Activated T-cell treated with anti-CD3 and anti-CD28 coated beads, Interleukin-2, amount 50 U/mL, for 72 hours (primary cell): Measurements from ENCODE around the gene DTNA. TPM values are rescaled to one million over a fixed set of nuclear protein-coding genes. Genes with fewer than 3 reads are reported as not detected.
"Not testable (repeated sequence)": the region's sequence is repeated elsewhere in the genome, so short reads cannot be mapped to it uniquely, and the experiment has no call there.

Experiments
- ATAC-seq, 2 donors: fragments of 150-1000 bp; cut with Tn5 transposase; replicated peaks in 1 of 2; 2 replicates each; pipeline ENCODE4 v1.10.0; 2021; ENCODE audit warnings: moderate library complexity in 2 of 2, mild to moderate bottlenecking in 1 of 2
- DNase-seq, 2 donors: peaks; one replicate each; pipeline ENCODE4 v3.0.0; 2021 to 2022; ENCODE audit warnings: mixed read lengths in 1 of 2
- H3K27ac Mint-ChIP-seq: one replicate; pipeline ENCODE4 v1.8.0; 2022; ENCODE audit warnings: mild to moderate bottlenecking, moderate library complexity, mixed read lengths
- H3K27me3 Mint-ChIP-seq: one replicate; pipeline ENCODE4 v1.8.0; 2022; ENCODE audit warnings: low read depth, mixed read lengths
- H3K36me3 Mint-ChIP-seq, 2 donors: one replicate each; pipeline ENCODE4 v1.8.0; 2022; ENCODE audit warnings: mixed read lengths in 2 of 2, mild to moderate bottlenecking in 1 of 2; ENCODE audit not compliant: insufficient read depth in 2 of 2
- H3K4me1 Mint-ChIP-seq: one replicate; pipeline ENCODE4 v1.8.0; 2022; ENCODE audit warnings: low read depth, mixed read lengths
- H3K4me3 Mint-ChIP-seq, 2 donors: one replicate each; pipeline ENCODE4 v1.8.0; 2022; ENCODE audit warnings: mild to moderate bottlenecking in 2 of 2, mixed read lengths in 2 of 2, moderate library complexity in 2 of 2
- H3K9me3 Mint-ChIP-seq, 2 donors: one replicate each; pipeline ENCODE4 v1.8.0; 2022; ENCODE audit warnings: mixed read lengths in 2 of 2
- total RNA-seq, 2 donors: library from RNA; stranded (reverse); gene quantifications; one replicate each; pipeline ENCODE4 v1.2.3, GENCODE V29; 2022

Gene DTNA
- under 1 TPM; 0.56 to 0.84 TPM for total RNA-seq

DNA sequence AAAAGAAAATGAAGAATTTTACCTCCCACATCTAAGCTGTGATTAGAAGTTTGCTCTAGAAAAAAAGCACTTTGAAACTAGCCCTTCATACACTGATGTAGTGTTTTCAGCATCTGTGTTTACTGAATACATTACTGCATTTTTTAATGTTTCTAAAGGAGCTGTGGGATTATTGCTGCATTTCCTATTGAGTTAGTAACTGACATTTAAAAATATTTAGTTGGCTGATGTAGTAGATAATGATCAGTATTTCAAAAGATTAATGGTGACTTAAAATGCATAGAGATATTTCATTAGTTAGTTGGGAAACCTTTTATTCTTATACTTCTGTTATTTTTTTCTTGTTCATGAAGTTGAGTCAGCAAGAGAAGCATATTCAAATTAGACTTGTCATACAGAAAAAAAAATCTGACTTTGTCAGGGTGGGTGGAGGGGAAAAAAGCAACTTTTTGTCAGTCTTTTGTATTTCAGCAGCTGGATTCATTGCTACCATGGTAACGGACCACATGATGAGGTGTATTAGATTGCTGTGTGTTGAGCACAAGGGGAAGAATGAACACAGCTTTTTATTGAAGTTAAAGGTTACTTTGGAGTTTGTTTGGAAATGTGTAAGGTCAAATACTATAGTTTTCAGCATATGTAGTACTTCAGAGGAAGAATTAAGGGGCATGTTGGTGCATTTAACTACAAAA, at the start of gene DTNA:
DTNA (plus strand) TSS at position 549 of the 692 bp plus-strand sequence. CDS start 45,679 bp downstream, outside the sequence.
- Mint-ChIP-seq H3K4me3 (no peak within 1 kb of the TSS), H3K27ac (no peak within 1 kb of the TSS), H3K9me3 (no peaks in the 10 kb centered on the region), H3K4me1 (no peaks in the 10 kb centered on the region), H3K36me3 (no peaks in the 10 kb centered on the region), H3K27me3 (peaks cover 10% of the 10 kb centered on the region)
- ATAC-seq (peak in 1 of 2 donors; percentile 47), DNase-seq (no peak)

GRCh38 chr18:34660572-34660971, 49.5 kb upstream of the DTNA start:
- H3K27ac Mint-ChIP-seq = no peak overlapping the region
- no peaks in the 10 kb centered on the region for H3K36me3 Mint-ChIP-seq
- no peaks in the 10 kb centered on the region for H3K4me1 Mint-ChIP-seq
- no peak for DNase-seq
- H3K4me3 Mint-ChIP-seq = no peak overlapping the region
- no peaks in the 10 kb centered on the region for H3K9me3 Mint-ChIP-seq
- peaks cover 21% of the 10 kb centered on the region for H3K27me3 Mint-ChIP-seq
- ATAC-seq = no peak

- Mint-ChIP-seq H3K4me3 (no peak overlapping the region), H3K27ac (no peak overlapping the region), H3K27me3 (peaks cover 21% of the 10 kb centered on the region), H3K36me3 (no peaks in the 10 kb centered on the region), H3K4me1 (no peaks in the 10 kb centered on the region), H3K9me3 (no peaks in the 10 kb centered on the region)
- peak in 1 of 2 donors; percentile 48 for ATAC-seq
- peak in 1 of 2 donors; percentile 8 for DNase-seq
Measured at GRCh38 chr18:34661464-34662087, 48.5 kb upstream of the DTNA start.

- no peak overlapping the region for H3K27ac Mint-ChIP-seq
- H3K36me3 Mint-ChIP-seq = no peaks in the 10 kb centered on the region
- no peak overlapping the region for H3K4me3 Mint-ChIP-seq
- no peak for DNase-seq
- no peaks in the 10 kb centered on the region for H3K9me3 Mint-ChIP-seq
- ATAC-seq = no peak
- no peaks in the 10 kb centered on the region for H3K4me1 Mint-ChIP-seq
- H3K27me3 Mint-ChIP-seq = no peaks in the 10 kb centered on the region
Measured at GRCh38 chr18:34676816-34677574, 33.1 kb upstream of the DTNA start.

DNA sequence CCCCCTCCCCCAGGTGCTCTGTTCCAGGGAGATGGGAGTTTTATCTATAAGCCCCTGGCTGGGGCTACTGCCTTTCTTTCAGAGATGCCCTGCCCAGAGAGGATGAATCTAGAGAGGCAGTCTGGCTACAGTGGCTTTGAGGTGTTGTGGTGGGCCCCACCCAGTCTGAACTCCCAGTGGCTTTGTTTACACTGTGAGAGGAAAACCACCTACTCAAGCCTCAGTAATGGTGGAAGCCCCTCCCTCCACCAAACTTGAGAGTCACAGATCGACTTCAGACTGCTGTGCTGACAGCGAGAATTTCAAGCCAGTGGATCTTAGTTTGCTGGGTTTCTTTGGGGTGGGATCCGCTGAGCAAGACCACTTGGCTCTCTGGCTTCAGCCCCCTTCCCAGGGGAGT, 20.3 kb upstream of the DTNA start:
- ATAC-seq, H3K4me3 Mint-ChIP-seq, H3K36me3 Mint-ChIP-seq, H3K9me3 Mint-ChIP-seq, H3K27ac Mint-ChIP-seq, DNase-seq, H3K4me1 Mint-ChIP-seq: not testable (repeated sequence)
- H3K27me3 Mint-ChIP-seq = peaks cover 16% of the 10 kb centered on the region

- peaks cover 0 to 2% of the 10 kb centered on the region in 2 donors for H3K9me3 Mint-ChIP-seq
- DNase-seq = no peak
- H3K4me3 Mint-ChIP-seq = no peak overlapping the region
- no peaks in the 10 kb centered on the region for H3K4me1 Mint-ChIP-seq
- peaks cover 21% of the 10 kb centered on the region for H3K27me3 Mint-ChIP-seq
- H3K27ac Mint-ChIP-seq = no peak overlapping the region
- no peak for ATAC-seq
- no peaks in the 10 kb centered on the region for H3K36me3 Mint-ChIP-seq
Measured at GRCh38 chr18:34691614-34692013, 18.5 kb upstream of the DTNA start.

GRCh38 chr18:34694591-34695165, 15.4 kb upstream of the DTNA start:
- no peak for ATAC-seq
- H3K36me3 Mint-ChIP-seq = no peaks in the 10 kb centered on the region
- H3K4me1 Mint-ChIP-seq = no peaks in the 10 kb centered on the region
- peaks cover 0 to 2% of the 10 kb centered on the region in 2 donors for H3K9me3 Mint-ChIP-seq
- H3K27me3 Mint-ChIP-seq = peaks cover 21% of the 10 kb centered on the region
- DNase-seq = no peak
- H3K27ac Mint-ChIP-seq = no peak overlapping the region
- H3K4me3 Mint-ChIP-seq = no peak overlapping the region

DNA sequence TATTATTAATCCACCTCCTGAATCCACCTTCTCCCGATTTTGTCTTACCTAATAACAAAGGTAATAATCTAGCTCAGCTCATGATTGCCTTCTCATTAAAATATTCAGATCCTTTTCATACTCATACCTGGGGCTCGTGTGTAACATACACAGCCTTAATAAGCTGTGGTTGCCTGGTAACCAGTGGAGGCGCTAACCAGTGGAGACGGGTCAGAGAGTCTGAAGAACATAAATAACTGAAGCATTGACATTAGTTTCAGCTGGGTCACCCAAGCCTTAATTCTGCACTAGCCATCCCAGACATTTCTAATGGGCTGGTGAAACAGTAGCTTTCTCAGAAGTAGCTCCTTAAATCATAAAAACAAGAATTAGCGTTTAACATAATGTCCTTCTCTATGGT, 14.8 kb upstream of the DTNA start:
- H3K4me3 Mint-ChIP-seq = no peak overlapping the region
- H3K4me1 Mint-ChIP-seq = no peaks in the 10 kb centered on the region
- H3K27me3 Mint-ChIP-seq = peaks cover 21% of the 10 kb centered on the region
- H3K27ac Mint-ChIP-seq = no peak overlapping the region
- no peak for ATAC-seq
- no peaks in the 10 kb centered on the region for H3K36me3 Mint-ChIP-seq
- H3K9me3 Mint-ChIP-seq = peaks cover 0 to 2% of the 10 kb centered on the region in 2 donors
- DNase-seq = no peak

DNA sequence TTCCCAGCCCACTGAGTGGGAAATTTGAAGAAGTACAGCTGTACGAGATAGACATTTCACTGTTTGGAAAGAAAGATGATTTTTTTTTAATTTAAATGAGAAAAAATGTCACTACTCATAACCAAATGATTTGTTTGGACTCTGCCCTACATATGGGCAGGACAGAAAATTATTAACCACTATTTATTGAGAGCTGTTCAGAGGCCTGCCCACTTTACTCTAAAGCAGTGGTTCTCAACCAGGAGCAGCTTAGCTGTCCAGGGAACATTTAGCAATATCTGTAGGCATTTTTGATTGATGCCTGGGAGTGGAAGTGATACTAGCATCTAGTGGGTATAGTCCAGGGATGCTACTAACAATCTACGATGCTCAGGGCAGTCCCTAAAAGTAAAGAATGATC, 13.4 kb upstream of the DTNA start:
- Mint-ChIP-seq H3K27ac (no peak overlapping the region), H3K4me1 (no peaks in the 10 kb centered on the region), H3K4me3 (no peak overlapping the region), H3K9me3 (no peaks in the 10 kb centered on the region), H3K27me3 (peaks cover 13% of the 10 kb centered on the region), H3K36me3 (no peaks in the 10 kb centered on the region)
- no peak for ATAC-seq
- no peak for DNase-seq

DNA sequence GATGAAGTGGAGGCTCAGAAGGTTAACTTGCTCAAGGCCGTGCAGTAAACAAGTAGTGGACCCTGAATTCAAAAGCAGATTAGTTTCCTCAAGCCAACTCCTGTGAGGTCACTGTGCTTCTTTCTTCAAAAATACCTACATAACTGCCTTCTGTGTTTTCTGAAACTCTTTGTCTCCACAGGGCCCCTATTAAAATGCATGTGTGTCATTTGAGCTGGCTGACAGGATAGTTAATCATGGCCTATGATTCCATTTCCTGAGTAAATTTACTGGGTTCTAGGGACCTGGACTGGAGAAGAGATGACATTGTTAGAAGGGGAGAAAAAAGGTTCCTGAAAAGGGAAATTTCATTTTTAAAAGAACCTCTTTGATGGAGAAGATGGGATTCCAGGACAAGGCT, 12.9 kb upstream of the DTNA start:
- Mint-ChIP-seq H3K27me3 (peaks cover 8% of the 10 kb centered on the region), H3K36me3 (no peaks in the 10 kb centered on the region), H3K4me1 (no peaks in the 10 kb centered on the region), H3K9me3 (no peaks in the 10 kb centered on the region), H3K4me3 (peak overlapping the region in 1 of 2 donors; percentile 12), H3K27ac (no peak overlapping the region)
- DNase-seq (no peak), ATAC-seq (no peak)

DNA sequence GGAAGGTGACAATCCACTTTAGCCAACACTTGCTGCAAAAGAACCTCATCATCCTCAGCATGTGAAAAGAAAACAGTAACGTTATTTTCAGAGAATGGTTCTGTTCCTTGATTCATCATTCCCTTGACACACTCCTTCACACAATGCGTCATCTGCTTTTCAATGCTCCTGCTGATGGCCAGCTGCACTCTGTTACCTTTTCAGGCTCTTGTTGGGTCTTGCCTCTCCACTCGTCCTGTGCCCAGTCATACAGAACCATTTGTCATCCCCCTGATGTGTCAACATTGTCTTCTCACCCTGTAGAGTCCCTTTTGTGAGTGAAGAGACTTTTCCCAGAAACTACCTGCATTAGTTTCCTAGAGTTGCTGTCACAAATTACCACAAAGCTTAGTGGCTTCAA, 12.2 kb upstream of the DTNA start:
- Mint-ChIP-seq H3K9me3 (no peaks in the 10 kb centered on the region), H3K27ac (no peak overlapping the region), H3K27me3 (peaks cover 6% of the 10 kb centered on the region), H3K36me3 (no peaks in the 10 kb centered on the region), H3K4me3 (no peak overlapping the region), H3K4me1 (no peaks in the 10 kb centered on the region)
- DNase-seq (peak; percentile 8 to 19), ATAC-seq (peak; percentile 93 to 99)

DNA sequence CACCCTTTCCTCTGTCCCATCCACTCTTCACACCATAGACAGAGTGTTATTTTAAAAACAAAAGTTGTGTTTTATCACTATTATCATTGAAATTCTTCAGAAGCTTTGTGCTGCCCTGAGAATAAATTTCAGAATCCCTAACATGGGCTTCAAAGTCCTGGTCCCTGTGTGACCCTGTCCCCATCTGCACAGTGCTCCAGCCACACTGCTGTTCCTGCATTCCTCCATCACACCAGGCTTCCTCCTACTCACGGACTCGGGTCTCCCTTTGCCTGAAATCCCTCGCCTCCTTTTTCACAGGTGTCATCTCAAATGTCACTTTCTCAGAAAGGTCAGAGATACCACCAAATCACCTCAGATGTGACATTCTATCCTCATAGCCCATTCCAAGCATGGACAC, 8.2 kb upstream of the DTNA start:
- Mint-ChIP-seq H3K36me3 (no peaks in the 10 kb centered on the region), H3K4me3 (no peak overlapping the region), H3K4me1 (no peaks in the 10 kb centered on the region), H3K27me3 (no peaks in the 10 kb centered on the region), H3K9me3 (no peaks in the 10 kb centered on the region), H3K27ac (no peak overlapping the region)
- DNase-seq = no peak
- no peak for ATAC-seq

- H3K4me1 Mint-ChIP-seq = no peaks in the 10 kb centered on the region
- no peaks in the 10 kb centered on the region for H3K27me3 Mint-ChIP-seq
Measured at GRCh38 chr18:34702814-34703213, 7.3 kb upstream of the DTNA start.

More at GRCh38 chr18:34702814-34703213, 7.3 kb upstream of the DTNA start:
- Mint-ChIP-seq H3K27ac (no peak overlapping the region), H3K36me3 (no peaks in the 10 kb centered on the region), H3K4me3 (no peak overlapping the region), H3K9me3 (no peaks in the 10 kb centered on the region)
- ATAC-seq (no peak), DNase-seq (no peak)
